Measurements from ENCODE around the gene RCOR3. TPM values are rescaled to one million over a fixed set of nuclear protein-coding genes. Genes with fewer than 3 reads are reported as not detected.

Gene RCOR3
- total RNA-seq, 1 donor from 2014 or later = 104 TPM

DNA sequence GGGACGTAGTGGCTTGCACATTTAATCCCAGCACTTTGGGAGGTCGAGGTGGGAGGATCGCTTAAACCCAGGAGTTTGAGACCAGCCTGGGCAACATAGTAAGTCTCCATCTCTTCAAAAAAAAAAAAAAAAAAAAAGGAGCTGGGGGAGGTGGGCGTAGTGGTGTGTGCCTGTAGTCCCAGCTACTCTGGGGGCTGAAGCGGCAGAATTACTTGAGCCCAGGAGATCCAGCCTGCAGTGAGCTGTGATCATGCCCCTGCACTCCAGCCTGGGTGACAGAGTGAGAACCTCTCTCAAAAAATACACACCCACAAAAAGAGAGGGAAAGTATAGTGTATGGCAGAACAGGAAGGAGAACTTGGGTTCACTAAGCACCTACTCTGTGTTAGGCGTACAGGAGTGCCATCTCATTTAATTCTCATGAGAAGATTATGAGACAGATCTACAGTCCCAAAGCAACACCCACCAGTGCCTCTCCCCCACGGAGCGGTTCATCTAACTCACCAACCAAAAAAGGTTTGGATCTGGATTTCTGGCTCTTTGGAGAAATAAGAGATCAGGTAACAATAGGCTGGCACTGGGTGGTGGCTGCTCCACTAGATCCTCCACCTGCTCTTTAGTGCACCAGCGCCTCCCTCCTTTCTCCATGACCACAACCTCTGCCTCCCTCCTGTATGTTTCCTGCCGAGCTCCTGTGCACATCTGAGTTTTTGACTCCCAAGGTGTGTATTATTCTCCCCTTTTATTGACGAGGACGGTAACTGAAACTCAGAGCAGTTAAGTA is 66.0 kb downstream of the RCOR3 start:
- DNase-seq (ENCODE audit: low spot score) = no peak

DNA sequence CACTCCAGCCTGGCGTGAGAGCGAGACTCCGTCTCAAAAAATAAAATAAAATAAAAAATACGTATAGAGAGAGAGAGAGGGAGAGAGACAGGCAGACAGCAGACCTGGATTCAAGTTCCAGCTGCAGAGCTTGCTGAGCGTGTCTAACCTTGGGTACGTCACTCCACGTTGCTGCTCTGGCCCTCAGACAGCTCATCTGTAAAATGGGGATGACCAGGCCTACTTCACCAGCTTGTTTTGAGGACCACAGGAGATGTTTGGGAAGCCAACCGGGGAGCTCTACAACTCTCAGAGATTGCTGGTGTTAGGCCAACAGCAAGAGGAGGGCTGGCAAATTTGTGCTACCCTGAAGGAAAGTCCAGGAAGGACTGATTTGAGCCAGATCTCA is 67.0 kb downstream of the RCOR3 start:
- no peak for DNase-seq (ENCODE audit: low spot score)

DNA sequence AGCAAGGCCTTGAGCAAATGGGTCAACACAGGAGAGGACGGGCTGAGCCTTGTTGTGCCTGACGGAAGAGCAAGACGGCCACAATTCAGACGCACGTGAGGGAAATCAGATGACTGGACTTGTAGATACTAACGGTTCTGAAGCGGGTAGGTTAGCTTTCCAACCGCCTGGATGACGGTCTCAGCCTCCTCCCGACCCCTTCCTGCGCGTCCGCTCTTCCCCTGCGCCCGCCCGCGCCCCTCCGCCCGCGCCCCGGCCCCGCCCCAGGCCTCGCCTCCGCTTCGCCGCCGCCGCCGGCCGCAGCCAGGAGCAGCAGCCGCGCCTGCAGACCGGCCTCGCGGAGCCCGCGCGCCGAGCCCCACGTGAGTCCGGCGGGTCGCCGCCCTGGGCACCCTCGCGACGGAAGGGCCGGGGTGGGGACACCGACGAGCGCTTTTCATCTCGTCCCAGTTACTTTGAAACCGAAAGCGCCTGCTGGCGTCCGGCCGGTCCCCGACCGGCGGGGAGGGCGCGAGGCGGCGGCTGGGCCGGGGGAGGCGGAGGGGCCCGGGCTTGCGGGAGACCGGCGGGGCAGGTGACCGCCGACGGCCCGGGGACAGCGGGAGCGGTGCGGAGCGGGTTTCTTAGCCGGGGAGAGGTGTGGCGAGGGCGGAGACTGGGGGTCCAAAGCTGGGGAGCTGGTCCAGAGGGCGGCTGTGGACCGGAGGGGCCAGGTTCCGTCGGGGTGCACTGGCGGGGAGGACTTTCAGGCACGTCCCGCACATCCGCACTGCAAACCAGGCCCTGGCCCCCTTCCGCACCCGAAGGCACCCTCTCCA is 67.6 kb downstream of the RCOR3 start, which contains the start of gene TRAF5:
Gene TRAF5, plus strand, starts transcription at position 306 of the 818 bp plus-strand sequence. CDS start 26,407 bp downstream, outside the sequence.
- no peak for DNase-seq (ENCODE audit: low spot score)

DNA sequence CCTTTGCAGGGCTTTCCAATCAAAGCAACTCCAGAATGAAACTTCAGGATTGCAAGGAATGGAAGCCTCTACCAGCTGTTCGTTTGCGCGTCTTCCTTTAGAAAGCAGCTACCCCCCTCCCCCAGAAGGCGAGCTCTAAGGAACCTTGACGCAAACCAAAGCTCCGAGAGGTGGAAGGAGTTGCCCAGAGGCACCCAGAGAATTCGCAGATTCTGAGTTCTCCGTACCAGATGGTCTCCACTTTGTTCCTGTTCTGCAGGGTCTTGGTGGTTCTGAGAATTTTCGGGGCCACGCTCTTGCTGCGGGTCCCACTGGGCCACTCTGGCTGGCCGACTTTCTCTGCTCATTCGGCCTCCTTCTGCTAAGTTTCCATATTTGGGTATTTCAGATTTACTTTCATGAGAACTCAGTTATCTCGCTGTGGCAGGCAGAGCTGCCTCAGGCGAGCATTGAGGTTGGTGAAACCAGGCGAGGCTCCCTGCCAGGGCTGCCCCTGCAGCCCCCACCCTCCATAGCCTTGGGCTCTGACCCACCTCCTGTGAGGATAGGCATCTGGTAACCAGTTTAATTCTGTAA is 68.3 kb downstream of the RCOR3 start:
- DNase-seq (ENCODE audit: low spot score) = no peak

DNA sequence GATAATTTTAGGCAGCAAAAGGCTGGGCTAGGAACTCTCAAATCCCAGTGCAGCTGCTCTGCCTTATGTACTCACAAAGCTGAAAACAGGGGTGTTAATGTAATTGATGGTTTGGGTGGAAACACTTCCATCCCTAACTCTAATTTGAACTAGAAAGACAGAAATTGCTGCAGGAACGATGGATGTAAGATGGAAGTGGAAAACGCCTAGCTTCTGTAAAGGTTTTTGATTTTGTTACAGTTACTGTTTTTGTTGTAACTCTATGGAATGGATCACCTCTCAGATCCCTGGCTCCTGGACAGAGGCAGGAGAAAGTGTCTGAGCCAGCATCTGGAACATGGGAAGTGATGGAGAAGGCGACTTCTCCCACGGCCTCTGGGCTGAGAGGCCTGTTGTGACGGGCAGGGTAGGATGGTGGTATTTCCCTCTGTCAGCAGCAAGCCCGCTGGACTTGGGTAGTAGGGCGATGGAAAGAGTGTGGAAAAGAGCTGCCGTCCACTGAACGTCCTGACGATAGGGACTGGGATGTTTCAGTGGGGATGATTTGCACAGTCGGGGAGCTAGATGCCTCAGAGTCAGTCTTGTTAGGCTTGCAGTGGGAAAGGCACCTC is 69.0 kb downstream of the RCOR3 start:
- DNase-seq (ENCODE audit: low spot score) = no peak

DNA sequence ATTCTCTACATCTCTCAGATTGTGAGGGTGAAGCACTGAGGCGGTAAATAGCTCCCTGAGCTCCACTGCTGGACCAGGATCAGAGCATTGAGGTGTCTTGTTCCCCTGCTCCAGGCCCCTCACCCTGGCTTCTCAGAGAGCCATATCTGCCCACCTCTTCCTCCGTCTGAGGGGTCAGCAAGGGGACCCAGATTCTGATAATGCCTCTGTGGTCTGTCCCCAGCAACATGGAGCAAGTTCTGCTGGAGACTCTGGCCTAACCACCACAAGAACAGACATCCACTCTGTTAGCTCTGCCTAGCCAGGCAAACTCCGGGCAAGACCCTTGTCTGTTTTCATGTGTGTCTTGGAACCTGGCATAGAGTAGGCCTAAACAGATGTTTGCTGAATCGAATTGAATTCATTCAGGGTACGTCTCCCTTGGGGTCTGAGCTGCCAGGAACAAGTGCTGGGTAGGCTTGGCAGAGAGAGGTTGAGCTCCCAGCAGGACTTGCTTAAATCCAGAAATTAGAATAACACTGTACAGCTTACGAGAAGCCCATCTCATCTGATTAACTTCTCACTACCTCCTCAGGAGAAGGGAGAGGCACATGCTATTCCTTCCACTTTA is 69.8 kb downstream of the RCOR3 start:
- DNase-seq (ENCODE audit: low spot score) = no peak

DNA sequence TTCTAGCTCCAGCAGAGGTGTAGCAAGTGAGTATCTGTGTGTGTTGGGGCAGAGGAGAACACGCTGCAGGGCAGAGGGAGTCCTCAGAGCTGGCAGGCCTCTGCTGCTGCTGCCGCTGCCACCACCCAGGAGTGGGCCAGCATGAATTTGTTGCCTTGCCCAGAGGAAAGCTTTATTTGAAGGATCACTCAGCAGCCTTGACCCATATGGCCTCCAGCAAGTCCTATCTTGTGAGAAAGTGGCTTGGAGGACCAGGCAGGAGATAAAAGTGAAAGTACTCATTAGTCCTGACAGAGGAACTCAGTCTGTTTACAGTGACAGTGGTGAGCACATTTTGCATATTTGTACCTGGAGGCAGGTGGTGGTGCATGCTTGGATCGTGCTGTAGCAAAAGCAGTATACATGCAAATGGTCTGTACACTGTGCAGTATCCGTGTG is 70.6 kb downstream of the RCOR3 start:
- DNase-seq (ENCODE audit: low spot score) = no peak

DNA sequence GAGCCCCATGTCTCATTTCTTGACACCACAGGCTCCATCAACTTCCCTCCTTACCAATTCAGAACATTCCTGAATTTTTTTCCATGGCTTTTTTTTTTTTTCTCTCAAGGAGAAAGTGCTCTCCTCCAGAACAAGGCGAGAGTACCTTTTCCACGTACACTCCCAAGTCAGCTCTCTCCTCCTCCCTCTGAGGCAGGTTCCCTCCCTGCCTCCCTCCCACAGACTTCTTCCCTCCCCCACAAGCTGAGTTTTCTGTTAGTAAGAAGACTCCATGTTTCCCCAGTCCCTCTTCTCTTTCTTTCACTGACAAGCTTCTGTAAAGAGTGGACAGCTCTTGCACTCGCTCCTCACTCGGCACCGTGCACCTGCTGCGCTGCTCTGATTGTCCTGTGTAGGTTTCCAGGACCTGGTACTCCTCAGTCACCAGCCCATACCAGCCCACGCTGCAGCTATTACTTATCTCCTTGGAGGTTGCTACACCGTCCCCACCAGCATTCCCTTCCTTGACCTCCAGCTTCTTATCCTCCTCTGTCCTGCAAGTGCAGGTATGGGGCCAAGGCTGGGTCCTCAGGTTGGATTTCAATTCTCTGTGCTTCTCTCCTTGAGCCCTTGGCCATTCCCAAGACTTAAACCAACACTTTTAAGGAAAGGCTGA is 71.2 kb downstream of the RCOR3 start:
- no peak for DNase-seq (ENCODE audit: low spot score)

DNA sequence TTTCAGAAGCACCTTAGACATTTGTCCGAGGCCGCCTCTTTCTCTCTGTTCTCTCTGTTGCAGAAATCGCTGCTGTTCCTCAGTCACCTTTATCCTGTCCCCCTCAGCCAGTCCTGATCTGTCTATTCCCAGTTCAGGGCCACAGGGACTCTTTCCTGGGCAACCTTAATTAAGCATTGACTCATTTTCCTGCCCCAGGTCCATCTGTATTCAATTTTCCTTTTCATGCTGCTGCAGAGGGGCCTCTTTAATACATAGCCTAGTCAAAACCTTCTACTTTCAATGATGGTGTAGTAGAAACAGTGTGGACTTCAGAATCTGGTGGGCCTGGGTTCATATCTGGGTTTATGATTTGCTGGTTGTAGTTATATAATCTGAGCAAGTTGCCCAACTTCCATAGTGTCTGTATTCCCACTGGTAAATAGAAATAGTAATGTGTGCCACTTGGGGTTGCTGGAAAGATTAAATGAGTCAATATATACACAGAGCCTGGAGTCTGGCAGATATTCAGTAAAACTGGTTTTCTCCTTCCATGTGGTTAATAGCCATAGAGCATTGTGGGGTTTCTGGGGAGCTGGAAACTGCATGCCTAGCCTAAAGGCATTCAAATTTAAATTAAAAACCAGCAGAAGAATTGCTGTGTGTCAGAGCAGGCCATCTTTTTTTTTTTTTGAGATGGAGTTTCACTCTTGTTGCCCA is 72.0 kb downstream of the RCOR3 start:
- no peak for DNase-seq (ENCODE audit: low spot score)

DNA sequence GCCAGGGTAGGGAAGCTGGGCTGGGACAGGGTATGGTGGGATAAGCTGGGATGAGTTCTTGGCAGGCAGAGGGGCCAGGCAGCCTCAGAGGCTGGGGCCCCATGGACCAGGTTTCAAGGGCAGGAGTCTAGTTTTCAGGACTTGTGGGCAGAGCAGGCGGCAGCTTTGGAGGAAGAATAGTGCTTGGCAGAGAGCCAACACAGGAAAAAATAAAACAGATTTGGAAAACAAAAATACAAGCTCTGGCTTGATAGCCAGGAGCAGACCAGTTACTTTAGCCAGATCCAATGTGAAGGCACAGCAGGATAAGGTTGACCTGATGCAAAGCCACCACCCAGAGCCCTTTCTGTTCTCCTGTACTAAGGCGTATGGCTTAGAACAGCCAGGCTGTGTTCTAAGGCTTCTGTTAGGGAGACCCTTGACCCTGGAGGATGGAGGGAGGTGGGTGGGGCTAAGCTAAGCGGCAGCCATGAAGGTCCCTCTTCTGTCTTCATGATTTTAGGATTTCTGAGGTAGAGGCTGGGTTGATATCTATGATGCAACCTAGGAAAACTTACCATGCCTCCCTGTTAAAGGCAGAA is 73.0 kb downstream of the RCOR3 start:
- no peak for DNase-seq (ENCODE audit: low spot score)

DNA sequence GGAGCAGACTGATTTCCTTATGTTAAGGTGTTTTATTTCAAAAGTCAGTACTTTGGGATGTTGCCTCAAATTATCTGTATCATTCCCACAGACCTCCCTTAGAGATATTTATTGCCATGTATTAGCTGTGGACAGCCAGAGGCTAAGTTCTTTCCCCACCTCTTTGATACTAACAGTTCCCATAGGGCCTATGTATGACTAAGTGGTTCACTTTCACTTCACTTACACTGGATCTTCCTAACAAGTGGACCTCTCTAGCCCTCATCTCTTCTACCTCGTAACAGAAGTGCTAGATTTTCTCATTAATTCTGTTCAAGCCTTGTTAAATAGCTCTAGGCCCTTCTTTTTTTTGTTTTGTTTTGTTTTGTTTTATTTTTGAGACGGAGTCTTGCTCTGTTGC is 73.7 kb downstream of the RCOR3 start:
- DNase-seq (ENCODE audit: low spot score) = no peak

DNA sequence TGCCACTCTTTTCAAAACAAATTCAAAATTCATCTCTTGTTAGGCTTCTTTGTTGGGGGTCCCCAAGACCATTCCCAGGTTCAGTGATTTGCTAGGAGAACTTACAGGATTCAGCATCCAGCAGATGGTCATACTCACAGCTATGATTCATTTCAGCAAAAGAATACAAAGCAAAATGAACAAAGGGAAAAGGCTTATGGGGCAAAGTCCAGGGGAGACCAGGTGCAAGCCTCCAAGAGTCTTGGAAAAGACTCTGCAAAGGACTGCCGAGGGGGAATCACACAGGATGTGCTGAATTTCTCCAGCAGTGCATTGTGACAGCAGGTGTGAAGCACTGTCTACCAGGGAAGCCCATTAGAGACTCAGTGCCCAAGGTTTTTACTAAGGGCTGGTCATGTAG is 74.7 kb downstream of the RCOR3 start:
- DNase-seq (ENCODE audit: low spot score) = no peak

DNA sequence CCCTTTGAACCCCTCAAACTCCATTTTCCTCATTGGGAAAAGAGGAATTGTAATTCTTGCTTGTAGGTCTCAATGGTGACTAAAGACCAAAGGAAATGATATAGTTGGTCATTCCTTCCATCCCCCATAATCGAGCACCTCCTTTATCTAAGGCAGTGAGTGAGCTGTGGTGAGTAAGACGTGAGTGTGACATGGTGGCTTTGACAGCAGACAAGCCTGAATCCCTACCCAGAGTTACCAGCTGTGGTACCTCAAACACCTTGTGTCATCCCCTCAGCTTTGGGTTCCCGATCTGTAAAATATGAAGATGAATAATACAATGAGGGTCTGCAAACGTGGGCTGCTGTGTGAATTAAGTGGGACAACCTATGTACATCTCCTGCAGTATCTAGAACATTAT is 75.8 kb downstream of the RCOR3 start:
- no peak for DNase-seq (ENCODE audit: low spot score)

DNA sequence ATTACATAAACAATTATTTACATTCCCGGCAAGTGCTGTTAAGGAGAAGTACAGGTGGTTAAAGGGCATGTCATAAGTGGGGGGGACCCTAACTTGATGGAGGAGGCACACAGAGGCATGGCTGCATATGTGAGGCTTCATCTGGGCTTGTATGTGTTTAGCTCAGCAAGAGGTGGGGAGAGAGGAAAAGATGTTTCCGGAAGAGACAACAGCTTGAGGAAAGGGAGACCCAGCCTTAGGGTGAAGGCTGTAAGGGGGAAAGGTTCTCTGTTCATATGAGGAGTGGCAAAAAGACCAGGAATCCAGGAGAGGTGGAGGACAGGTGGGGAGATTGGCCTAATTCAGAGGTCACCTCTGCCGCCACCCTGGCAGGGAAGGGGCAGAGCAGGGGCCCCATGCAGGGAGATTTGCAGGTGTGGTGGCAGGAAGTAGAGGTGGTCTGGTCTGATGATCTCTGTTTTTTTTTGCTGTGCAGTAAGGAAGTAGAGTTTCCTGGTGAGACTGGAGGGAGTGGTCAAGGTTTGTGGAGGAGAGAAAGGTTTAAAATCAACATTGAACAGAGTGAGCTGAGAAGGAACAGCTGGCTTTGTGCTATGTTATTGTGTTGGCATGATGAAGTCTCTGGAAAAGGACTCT is 76.5 kb downstream of the RCOR3 start:
- no peak for DNase-seq (ENCODE audit: low spot score)

DNA sequence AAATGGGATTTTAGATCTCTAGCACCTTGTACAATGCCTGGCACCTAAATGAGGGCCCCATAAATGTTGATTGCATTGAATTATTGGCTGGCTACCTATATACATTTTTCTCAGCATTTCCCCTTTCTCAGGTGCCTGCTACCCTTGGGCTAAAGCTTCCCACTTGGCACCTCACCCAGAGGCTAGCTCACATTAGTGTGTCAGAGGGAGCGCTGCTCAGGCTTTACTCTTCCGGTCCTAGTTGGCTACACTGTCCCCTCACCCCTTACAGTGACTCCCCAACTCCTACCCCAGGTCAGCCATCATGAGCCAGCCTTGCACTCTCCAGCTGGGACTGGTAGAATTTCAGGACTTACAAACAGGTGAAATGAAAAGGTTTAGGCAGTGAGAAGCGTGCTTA is 77.0 kb downstream of the RCOR3 start:
- DNase-seq (ENCODE audit: low spot score) = no peak

DNA sequence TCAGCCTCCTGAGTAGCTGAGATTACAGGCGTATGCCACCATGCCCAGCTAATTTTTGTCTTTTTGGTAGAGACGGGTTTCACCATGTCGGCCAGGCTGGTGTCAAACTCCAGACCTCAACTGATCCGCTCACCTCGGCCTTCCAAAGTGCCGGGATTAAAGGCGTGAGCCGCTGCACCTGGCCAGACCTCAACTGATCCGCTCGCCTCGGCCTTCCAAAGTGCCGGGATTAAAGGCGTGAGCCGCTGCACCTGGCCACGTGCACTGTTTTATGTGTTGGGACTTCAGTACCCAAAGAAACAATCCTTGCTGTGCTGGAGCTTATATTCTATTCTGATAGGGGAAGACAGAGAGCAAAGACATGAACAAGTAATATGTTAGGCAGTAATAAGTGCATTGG is 77.6 kb downstream of the RCOR3 start:
- no peak for DNase-seq (ENCODE audit: low spot score)

DNA sequence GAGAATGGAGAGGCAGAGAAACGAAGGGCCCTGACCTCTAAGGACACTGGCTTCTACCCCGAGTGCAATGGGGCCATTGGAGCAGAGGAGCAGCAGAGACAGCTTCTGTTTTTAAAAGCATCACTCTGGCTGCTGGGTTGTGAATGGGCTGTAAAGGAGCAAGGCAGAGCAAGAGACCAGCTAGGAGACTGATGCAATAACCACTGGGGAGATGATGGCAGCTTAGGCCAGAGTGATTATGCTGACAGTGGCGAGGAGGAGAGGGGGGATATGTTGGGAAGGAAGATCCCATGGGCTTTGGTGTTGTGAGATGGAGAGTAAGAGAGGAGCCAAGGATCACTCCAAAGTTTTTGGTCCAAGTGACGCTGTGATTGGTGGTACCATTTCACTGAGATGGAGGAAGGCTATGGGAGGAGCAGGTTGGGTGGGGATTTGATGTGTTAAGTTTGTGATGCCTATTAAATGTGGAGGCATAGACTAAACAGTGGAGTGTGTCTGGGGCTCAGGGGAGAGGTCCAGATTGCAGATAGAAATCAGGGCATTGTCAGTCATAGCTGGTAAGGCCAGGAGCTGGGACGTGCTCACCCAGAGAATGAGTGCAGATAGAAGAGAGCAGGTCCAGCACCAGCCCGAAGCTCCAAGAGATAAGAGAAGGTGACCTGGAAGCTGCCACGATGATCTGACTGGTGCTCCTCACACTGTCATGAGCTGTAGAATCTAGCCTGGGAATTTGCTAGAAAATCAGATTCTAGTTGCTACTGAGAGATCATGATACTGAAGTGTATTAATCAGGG is 78.5 kb downstream of the RCOR3 start:
- DNase-seq (ENCODE audit: low spot score) = no peak

DNA sequence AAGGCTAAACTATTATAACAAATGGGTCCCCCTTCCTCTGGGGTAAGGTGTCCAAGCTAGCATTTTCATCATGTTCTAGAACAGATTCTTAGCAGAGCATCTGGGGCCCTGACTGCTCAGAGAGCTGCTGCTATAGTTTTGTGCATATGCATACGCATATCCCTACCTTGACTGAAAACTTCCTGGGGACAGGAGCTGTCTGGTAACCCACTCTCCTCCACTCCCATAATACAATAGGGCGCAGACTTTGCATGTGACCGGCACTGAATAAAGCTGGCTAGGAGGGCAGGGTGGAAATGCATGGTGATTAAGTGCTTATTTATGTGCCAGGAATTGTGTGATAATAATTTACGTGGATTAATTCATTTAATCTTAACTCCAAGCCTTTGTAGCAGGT is 79.1 kb downstream of the RCOR3 start:
- DNase-seq (ENCODE audit: low spot score) = no peak

DNA sequence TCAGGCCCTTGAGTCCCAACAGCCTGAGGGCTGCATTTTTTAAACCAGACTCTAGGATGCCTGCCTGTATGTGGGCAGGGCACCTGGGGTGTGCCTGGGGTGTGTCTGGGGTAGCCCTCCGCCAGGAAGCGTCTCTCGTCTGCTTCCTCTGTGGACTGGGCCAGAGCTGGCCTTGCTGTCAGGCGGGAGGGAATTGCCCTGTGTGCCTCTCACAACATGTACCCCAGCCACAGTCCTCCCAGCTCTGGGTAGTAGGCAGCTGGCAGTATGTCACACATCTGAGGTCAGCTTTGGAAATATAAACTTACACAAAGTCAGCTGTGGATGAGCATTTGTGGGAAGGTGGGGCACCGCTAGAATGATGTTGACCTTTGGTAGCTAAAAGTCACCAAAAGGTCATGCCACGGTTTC is 80.5 kb downstream of the RCOR3 start:
- no peak for DNase-seq (ENCODE audit: low spot score)
